HAP-1 (cell line): Measurements from ENCODE around the gene ATF7IP.

Experiments
- DNase-seq, 2 experiments: peaks; one replicate each; pipeline ENCODE4 v3.0.0-alpha.2; 2016 to 2020; ENCODE audit warnings: low spot score in 2 of 2
- H3K27me3 ChIP-seq: fragments of 250-450 bp; sonication (Bioruptor Pico); 2 replicates; pipeline ENCODE4 v1.5.1; 2020; ENCODE audit warnings: low read depth, mild to moderate bottlenecking, moderate library complexity
- H3K36me3 ChIP-seq: fragments of 250-450 bp; sonication (Bioruptor Pico); replicated peaks from 2 replicates; pipeline ENCODE4 v1.5.1; 2020; ENCODE audit warnings: mild to moderate bottlenecking
- H3K4me1 ChIP-seq: fragments of 250-450 bp; sonication (Bioruptor Pico); 2 replicates; pipeline ENCODE4 v1.5.1; 2020; ENCODE audit warnings: mild to moderate bottlenecking
- H3K4me3 ChIP-seq: fragments of 250-450 bp; sonication (Bioruptor Pico); 2 replicates; pipeline ENCODE4 v1.5.1; 2020; ENCODE audit warnings: mild to moderate bottlenecking, moderate library complexity
- H3K9me3 ChIP-seq: fragments of 250-450 bp; sonication (Bioruptor Pico); 2 replicates; pipeline ENCODE4 v1.5.1; 2020; ENCODE audit warnings: mild to moderate bottlenecking, moderate library complexity
- in situ Hi-C: fragments of 300-500 bp; cut with MboI; formaldehyde crosslinking; loops from 3 replicates; pipeline ENCODE4 v1.14.3; 2020; ENCODE audit warnings: low sequenced_read_pairs, inconsistent platforms, mixed read lengths

The ATF7IP gene

GRCh38 chr12:14442221-14442881, 76.9 kb downstream of the ATF7IP start:
- H3K4me1 ChIP-seq, result no peaks in the 10 kb centered on the region
- H3K4me3 ChIP-seq, result no peak overlapping the region
- H3K27me3 ChIP-seq, result no peaks in the 10 kb centered on the region
- H3K36me3 ChIP-seq, result peaks cover 37% of the 10 kb centered on the region
- DNase-seq, result no peak
- no peaks in the 10 kb centered on the region for H3K9me3 ChIP-seq
- in situ Hi-C loops, result no loop called here

GRCh38 chr12:14443531-14443930, 78.0 kb downstream of the ATF7IP start:
- Histone ChIP-seq H3K9me3 (no peaks in the 10 kb centered on the region), H3K4me3 (no peak overlapping the region), H3K27me3 (no peaks in the 10 kb centered on the region), H3K4me1 (no peaks in the 10 kb centered on the region), H3K36me3 (peaks cover 29% of the 10 kb centered on the region)
- no peak for DNase-seq
- in situ Hi-C loops, result no loop called here

- in situ Hi-C loops, result no loop called here
- H3K36me3 ChIP-seq, result peaks cover 4% of the 10 kb centered on the region; the same call in 1 of the 2 replicates
Measured at GRCh38 chr12:14450479-14450878, 85.0 kb downstream of the ATF7IP start.

GRCh38 chr12:14452336-14452735, 86.9 kb downstream of the ATF7IP start:
- peak in 1 of 2 experiments; percentile 27 for DNase-seq
- in situ Hi-C loops, result no loop called here
- Histone ChIP-seq H3K4me1 (peaks cover 11% of the 10 kb centered on the region), H3K9me3 (no peaks in the 10 kb centered on the region), H3K27me3 (no peaks in the 10 kb centered on the region), H3K36me3 (peaks cover 15% of the 10 kb centered on the region; the same call in 1 of the 2 replicates), H3K4me3 (no peak overlapping the region)

More at GRCh38 chr12:14450479-14450878, 85.0 kb downstream of the ATF7IP start:
- H3K4me3 ChIP-seq, result no peak overlapping the region
- DNase-seq, result no peak
- no peaks in the 10 kb centered on the region for H3K27me3 ChIP-seq
- no peaks in the 10 kb centered on the region for H3K9me3 ChIP-seq
- peaks cover 11% of the 10 kb centered on the region for H3K4me1 ChIP-seq

GRCh38 chr12:14452865-14453264, 87.4 kb downstream of the ATF7IP start:
- no peaks in the 10 kb centered on the region for H3K9me3 ChIP-seq
- in situ Hi-C loops, result no loop called here
- H3K27me3 ChIP-seq, result no peaks in the 10 kb centered on the region
- H3K36me3 ChIP-seq, result peaks cover 19% of the 10 kb centered on the region; the same call in 1 of the 2 replicates
- H3K4me1 ChIP-seq, result peaks cover 11% of the 10 kb centered on the region
- no peak for DNase-seq
- H3K4me3 ChIP-seq, result no peak overlapping the region

- Histone ChIP-seq H3K27me3 (no peaks in the 10 kb centered on the region), H3K4me3 (no peak overlapping the region), H3K9me3 (no peaks in the 10 kb centered on the region), H3K4me1 (peaks cover 11% of the 10 kb centered on the region), H3K36me3 (peaks cover 24% of the 10 kb centered on the region)
- DNase-seq, result peak; percentile 56 to 60
- in situ Hi-C loops, result no loop called here
Measured at GRCh38 chr12:14454098-14454907, 88.8 kb downstream of the ATF7IP start.

- peaks cover 36% of the 10 kb centered on the region for H3K36me3 ChIP-seq
- no peak overlapping the region for H3K4me3 ChIP-seq
- in situ Hi-C loops, result no loop called here
- no peaks in the 10 kb centered on the region for H3K27me3 ChIP-seq
- no peaks in the 10 kb centered on the region for H3K9me3 ChIP-seq
- H3K4me1 ChIP-seq, result peaks cover 2% of the 10 kb centered on the region; the same call in 1 of the 2 replicates
- no peak for DNase-seq
Measured at GRCh38 chr12:14460212-14460841, 94.8 kb downstream of the ATF7IP start.

GRCh38 chr12:14471497-14471896, 106.0 kb downstream of the ATF7IP start:
- Histone ChIP-seq H3K27me3 (no peaks in the 10 kb centered on the region), H3K36me3 (peaks cover 24% of the 10 kb centered on the region), H3K9me3 (peaks cover 6% of the 10 kb centered on the region; the same call in 1 of the 2 replicates), H3K4me3 (no peak overlapping the region), H3K4me1 (no peaks in the 10 kb centered on the region)
- no peak for DNase-seq
- in situ Hi-C loops, result no loop called here

- H3K4me1 ChIP-seq, result 0 out of 2 replicates have a peak, but pooled peaks cover 5% of the 10 kb centered on the region
- H3K27me3 ChIP-seq, result no peaks in the 10 kb centered on the region
- peaks cover 6% of the 10 kb centered on the region; the same call in 1 of the 2 replicates for H3K9me3 ChIP-seq
- in situ Hi-C loops, result no loop called here
- no peak overlapping the region for H3K4me3 ChIP-seq
- DNase-seq, result peak in 1 of 2 experiments; percentile 22
- peaks cover 24% of the 10 kb centered on the region for H3K36me3 ChIP-seq
Measured at GRCh38 chr12:14473707-14474287, 108.3 kb downstream of the ATF7IP start.

- in situ Hi-C loops, result no loop called here
- Histone ChIP-seq H3K9me3 (peaks cover under 1% of the 10 kb centered on the region; the same call in 1 of the 2 replicates), H3K36me3 (peaks cover 46% of the 10 kb centered on the region), H3K4me1 (0 out of 2 replicates have a peak, but pooled peaks cover 5% of the 10 kb centered on the region), H3K27me3 (no peaks in the 10 kb centered on the region), H3K4me3 (no peak overlapping the region)
- no peak for DNase-seq
Measured at GRCh38 chr12:14479004-14479403, 113.5 kb downstream of the ATF7IP start.

GRCh38 chr12:14481201-14481600, 115.7 kb downstream of the ATF7IP start:
- in situ Hi-C loops, result no loop called here
- no peak for DNase-seq
- Histone ChIP-seq H3K4me1 (0 out of 2 replicates have a peak, but pooled peaks cover 5% of the 10 kb centered on the region), H3K36me3 (peaks cover 46% of the 10 kb centered on the region), H3K27me3 (no peaks in the 10 kb centered on the region), H3K9me3 (no peaks in the 10 kb centered on the region), H3K4me3 (no peak overlapping the region)

- H3K9me3 ChIP-seq, result no peaks in the 10 kb centered on the region
- H3K27me3 ChIP-seq, result no peaks in the 10 kb centered on the region
- H3K4me1 ChIP-seq, result 0 out of 2 replicates have a peak, but pooled peaks cover 2% of the 10 kb centered on the region
- in situ Hi-C loops, result no loop called here
- DNase-seq, result no peak
- peaks cover 46% of the 10 kb centered on the region for H3K36me3 ChIP-seq
- no peak overlapping the region for H3K4me3 ChIP-seq
Measured at GRCh38 chr12:14482361-14482760, 116.9 kb downstream of the ATF7IP start.

GRCh38 chr12:14482886-14483285, 117.4 kb downstream of the ATF7IP start:
- no peaks in the 10 kb centered on the region for H3K4me1 ChIP-seq
- no peak for DNase-seq
- peaks cover 44% of the 10 kb centered on the region for H3K36me3 ChIP-seq
- no peaks in the 10 kb centered on the region for H3K27me3 ChIP-seq
- no peaks in the 10 kb centered on the region for H3K9me3 ChIP-seq
- H3K4me3 ChIP-seq, result no peak overlapping the region
- in situ Hi-C loops, result no loop called here
